ENCODE results near the gene CHRDL2.
A peak's percentile ranks its signal among the peaks of the same experiment; 100 is the strongest.

Gene CHRDL2

GRCh38 chr11:74749127-74749964 is 18.1 kb upstream of the CHRDL2 start (continued):
- no peak for TF ChIP-seq ZSCAN5A (tag by site-specific recombination; IDR thresholded peaks at IDR 0.05)
- TF ChIP-seq KLF10 (tag by site-specific recombination; IDR thresholded peaks at IDR 0.05) = no peak
- TF ChIP-seq ZNF624 (tag by site-specific recombination; IDR thresholded peaks at IDR 0.05) = no peak
- TF ChIP-seq ZNF280D (tag by site-specific recombination; IDR thresholded peaks at IDR 0.05) = 0 out of 2 replicates have a peak, but pooled peaks have one; percentile 10
- 0 out of 2 replicates have a peak, but pooled peaks have one; percentile 21 for TF ChIP-seq KLF1 (tag by site-specific recombination; IDR thresholded peaks at IDR 0.05)
- TF ChIP-seq ZNF112 (tag by site-specific recombination; IDR thresholded peaks at IDR 0.05) = no peak
- no peak for TF ChIP-seq ZNF585B (tag by site-specific recombination; IDR thresholded peaks at IDR 0.05)
- TF ChIP-seq ZNF350 (tag by site-specific recombination; IDR thresholded peaks at IDR 0.05) = no peak
- TF ChIP-seq PBX3 (CRISPR knock-in tag; IDR thresholded peaks at IDR 0.05) = no peak
- no peak for TF ChIP-seq ZNF549 (tag by site-specific recombination; IDR thresholded peaks at IDR 0.05)
- no peak for TF ChIP-seq ZNF747 (tag by site-specific recombination; IDR thresholded peaks at IDR 0.05)
- TF ChIP-seq ZNF18 (tag by site-specific recombination; IDR thresholded peaks at IDR 0.05) = no peak
- no peak for TF ChIP-seq CTCF (tag by site-specific recombination; IDR thresholded peaks at IDR 0.05)
- no peak for TF ChIP-seq ZNF37A (tag by site-specific recombination; IDR thresholded peaks at IDR 0.05)
- no peak for TF ChIP-seq PRDM1 (tag by site-specific recombination; IDR thresholded peaks at IDR 0.05)
- no peak for TF ChIP-seq ZBTB11 (tag by site-specific recombination; conservative IDR thresholded peaks at IDR 0.05; ENCODE audit: low read depth)
- 0 out of 2 replicates have a peak, but pooled peaks have one; percentile 30 for TF ChIP-seq WT1 (tag by site-specific recombination; IDR thresholded peaks at IDR 0.05)
- no peak for TF ChIP-seq ZNF223 (tag by site-specific recombination; IDR thresholded peaks at IDR 0.05)
- peak; percentile 50; the same call in 1 of the 2 replicates for TF ChIP-seq ZXDB (tag by site-specific recombination; IDR thresholded peaks at IDR 0.05)
- TF ChIP-seq ZNF114 (tag by site-specific recombination; IDR thresholded peaks at IDR 0.05) = no peak
- TF ChIP-seq ZSCAN4 (tag by site-specific recombination; IDR thresholded peaks at IDR 0.05) = no peak
- TF ChIP-seq ZNF23 (tag by site-specific recombination; IDR thresholded peaks at IDR 0.05; ENCODE audit: borderline replicate concordance) = no peak
- TF ChIP-seq ZNF169 (tag by site-specific recombination; IDR thresholded peaks at IDR 0.05) = no peak
- no peak for TF ChIP-seq ZNF514 (tag by site-specific recombination; IDR thresholded peaks at IDR 0.05)
- no peak for TF ChIP-seq ZNF211 (tag by site-specific recombination; IDR thresholded peaks at IDR 0.05; ENCODE audit: low read depth)
